IPS-18c (cell line): ENCODE data around the gene KCTD16.

Experiments
- H3K4me3 ChIP-seq: 2 replicates; pipeline ENCODE4 v1.7.0; 2013; ENCODE audit warnings: low read depth, mild to moderate bottlenecking, low read length, moderate library complexity; ENCODE audit not compliant: insufficient read depth
- H3K9me3 ChIP-seq: one replicate; pipeline ENCODE4 v1.6.1; 2013; ENCODE audit warnings: mild to moderate bottlenecking, low read length, moderate library complexity; ENCODE audit not compliant: control insufficient read depth, insufficient read depth

Gene KCTD16

GRCh38 chr5:144304688-144305087 lies 134.0 kb downstream of the KCTD16 start:
- H3K9me3 ChIP-seq = no peaks in the 10 kb centered on the region
- H3K4me3 ChIP-seq = no peak overlapping the region

- H3K9me3 ChIP-seq = no peaks in the 10 kb centered on the region
- no peak overlapping the region for H3K4me3 ChIP-seq
Observed at GRCh38 chr5:144307736-144308135, 137.1 kb downstream of the KCTD16 start.

- no peaks in the 10 kb centered on the region for H3K9me3 ChIP-seq
- H3K4me3 ChIP-seq = no peak overlapping the region
Observed at GRCh38 chr5:144308174-144308573, 137.5 kb downstream of the KCTD16 start.

- H3K9me3 ChIP-seq = no peaks in the 10 kb centered on the region
Observed at GRCh38 chr5:144308906-144309670, 138.4 kb downstream of the KCTD16 start.

GRCh38 chr5:144310621-144311020 lies 139.9 kb downstream of the KCTD16 start:
- no peak overlapping the region for H3K4me3 ChIP-seq
- no peaks in the 10 kb centered on the region for H3K9me3 ChIP-seq

More at GRCh38 chr5:144308906-144309670, 138.4 kb downstream of the KCTD16 start:
- no peak overlapping the region for H3K4me3 ChIP-seq

- Histone ChIP-seq H3K9me3 (no peaks in the 10 kb centered on the region), H3K4me3 (no peak overlapping the region)
Observed at GRCh38 chr5:144313147-144313726, 142.6 kb downstream of the KCTD16 start.

GRCh38 chr5:144315026-144315425 lies 144.4 kb downstream of the KCTD16 start:
- H3K9me3 ChIP-seq = no peaks in the 10 kb centered on the region
- H3K4me3 ChIP-seq = no peak overlapping the region

- no peak overlapping the region for H3K4me3 ChIP-seq
- no peaks in the 10 kb centered on the region for H3K9me3 ChIP-seq
Observed at GRCh38 chr5:144315994-144316634, 145.4 kb downstream of the KCTD16 start.

- H3K9me3 ChIP-seq = no peaks in the 10 kb centered on the region
- H3K4me3 ChIP-seq = no peak overlapping the region
Observed at GRCh38 chr5:144318011-144318410, 147.3 kb downstream of the KCTD16 start.

- H3K9me3 ChIP-seq = no peaks in the 10 kb centered on the region
Observed at GRCh38 chr5:144318460-144318859, 147.8 kb downstream of the KCTD16 start.

GRCh38 chr5:144323181-144323580 lies 152.5 kb downstream of the KCTD16 start:
- Histone ChIP-seq H3K9me3 (no peaks in the 10 kb centered on the region), H3K4me3 (no peak overlapping the region)

More at GRCh38 chr5:144318460-144318859, 147.8 kb downstream of the KCTD16 start:
- no peak overlapping the region for H3K4me3 ChIP-seq

- H3K4me3 ChIP-seq = no peak overlapping the region
- no peaks in the 10 kb centered on the region for H3K9me3 ChIP-seq
Observed at GRCh38 chr5:144325532-144325931, 154.9 kb downstream of the KCTD16 start.

- H3K9me3 ChIP-seq = no peaks in the 10 kb centered on the region
- no peak overlapping the region for H3K4me3 ChIP-seq
Observed at GRCh38 chr5:144328494-144328893, 157.8 kb downstream of the KCTD16 start.

GRCh38 chr5:144328980-144329379 lies 158.3 kb downstream of the KCTD16 start:
- H3K9me3 ChIP-seq = no peaks in the 10 kb centered on the region
- H3K4me3 ChIP-seq = no peak overlapping the region

- Histone ChIP-seq H3K9me3 (no peaks in the 10 kb centered on the region), H3K4me3 (no peak overlapping the region)
Observed at GRCh38 chr5:144329681-144330080, 159.0 kb downstream of the KCTD16 start.

- Histone ChIP-seq H3K4me3 (no peak overlapping the region), H3K9me3 (no peaks in the 10 kb centered on the region)
Observed at GRCh38 chr5:144331361-144331760, 160.7 kb downstream of the KCTD16 start.

- Histone ChIP-seq H3K4me3 (no peak overlapping the region), H3K9me3 (no peaks in the 10 kb centered on the region)
Observed at GRCh38 chr5:144332265-144332664, 161.6 kb downstream of the KCTD16 start.

- H3K9me3 ChIP-seq = no peaks in the 10 kb centered on the region
- H3K4me3 ChIP-seq = no peak overlapping the region
Observed at GRCh38 chr5:144333336-144333920, 162.8 kb downstream of the KCTD16 start.
